ENCODE data around the gene KCNH5. TPM values are rescaled to one million over a fixed set of nuclear protein-coding genes. Genes with fewer than 3 reads are reported as not detected.

The KCNH5 gene
- total RNA-seq, 1 donor from 2014 or later: 2.8 TPM

DNA sequence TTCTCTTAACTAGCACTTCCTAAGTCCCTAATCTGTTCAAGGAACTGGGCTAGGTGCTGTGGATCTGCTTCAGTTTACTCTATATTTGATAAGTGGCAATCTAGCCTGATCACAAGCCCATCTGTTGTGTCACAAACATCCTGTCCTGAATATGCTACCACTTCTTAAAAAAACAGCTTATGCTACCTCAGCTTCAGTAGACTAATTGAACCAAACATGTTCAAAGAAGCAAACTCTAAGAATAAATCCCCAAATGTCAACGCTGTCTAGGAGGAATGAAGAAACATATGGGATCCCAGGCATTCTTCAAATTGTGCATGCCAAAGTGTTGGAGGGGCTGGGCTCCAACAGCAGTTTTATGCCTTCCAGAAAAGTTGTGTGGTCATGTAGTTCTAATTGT lies 10.4 kb upstream of the KCNH5 start:
- Mint-ChIP-seq H3K27me3 (peaks cover 3% of the 10 kb centered on the region), H3K27ac (no peak overlapping the region), H3K4me1 (ENCODE audit: unreplicated experiment) (no peaks in the 10 kb centered on the region), H3K9me3 (no peaks in the 10 kb centered on the region), H3K4me3 (no peak overlapping the region), H3K36me3 (no peaks in the 10 kb centered on the region)
- DNase-seq (ENCODE audit: extremely low spot score, unreplicated experiment): no peak
- no peak for TF ChIP-seq CTCF (conservative IDR thresholded peaks at IDR 0.05)

DNA sequence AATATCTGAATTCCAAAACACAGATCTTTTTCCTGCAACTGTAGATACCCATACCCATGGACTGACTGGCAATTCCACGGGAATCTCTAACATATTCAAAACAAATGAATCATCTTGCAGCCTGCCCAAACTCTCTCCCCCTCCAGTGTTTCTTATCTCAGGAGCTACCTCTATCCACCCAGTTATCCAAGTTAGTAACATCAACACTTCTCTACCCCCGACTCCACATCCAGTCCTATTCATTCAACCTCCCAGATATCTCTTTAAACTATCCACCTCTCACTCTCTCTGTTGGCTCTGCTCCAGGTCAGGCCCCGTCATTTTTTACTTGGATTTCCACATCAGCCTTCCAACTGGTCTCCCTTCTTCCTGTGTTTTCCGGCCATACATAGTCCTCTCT lies 6.7 kb upstream of the KCNH5 start:
- no peaks in the 10 kb centered on the region for H3K9me3 Mint-ChIP-seq
- peaks cover 38% of the 10 kb centered on the region for H3K27me3 Mint-ChIP-seq
- no peaks in the 10 kb centered on the region for H3K36me3 Mint-ChIP-seq
- H3K4me1 Mint-ChIP-seq (ENCODE audit: unreplicated experiment): no peaks in the 10 kb centered on the region
- no peak overlapping the region for H3K4me3 Mint-ChIP-seq
- no peak for DNase-seq (ENCODE audit: extremely low spot score, unreplicated experiment)
- H3K27ac Mint-ChIP-seq: no peak overlapping the region
- TF ChIP-seq CTCF (conservative IDR thresholded peaks at IDR 0.05): no peak

DNA sequence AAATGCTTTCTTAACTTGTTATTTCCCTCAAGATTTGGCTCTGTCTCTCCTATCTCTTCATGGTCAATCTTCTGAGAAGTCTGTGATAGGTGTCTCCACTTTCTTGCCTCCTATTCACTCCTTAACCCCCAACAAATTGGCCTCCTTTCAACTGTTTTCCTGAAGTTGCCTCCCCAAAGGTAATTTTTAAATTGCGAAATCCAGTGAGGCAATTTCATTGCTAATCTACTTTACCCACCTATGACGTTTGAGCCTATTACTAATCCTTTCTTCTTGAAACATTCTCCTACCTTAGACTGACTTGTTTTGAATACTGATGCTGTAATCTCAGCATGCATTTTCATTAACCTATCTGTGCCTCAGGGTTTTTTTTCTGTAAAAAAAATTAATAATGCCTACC lies 6.0 kb upstream of the KCNH5 start:
- Mint-ChIP-seq H3K9me3 (no peaks in the 10 kb centered on the region), H3K36me3 (no peaks in the 10 kb centered on the region), H3K4me3 (no peak overlapping the region), H3K4me1 (ENCODE audit: unreplicated experiment) (no peaks in the 10 kb centered on the region), H3K27ac (no peak overlapping the region), H3K27me3 (peaks cover 45% of the 10 kb centered on the region)
- DNase-seq (ENCODE audit: extremely low spot score, unreplicated experiment): no peak
- TF ChIP-seq CTCF (conservative IDR thresholded peaks at IDR 0.05): no peak

GRCh38 chr14:63050694-63051093 lies 5.4 kb upstream of the KCNH5 start:
- Mint-ChIP-seq H3K4me1 (ENCODE audit: unreplicated experiment) (no peaks in the 10 kb centered on the region), H3K27me3 (peaks cover 49% of the 10 kb centered on the region), H3K4me3 (no peak overlapping the region), H3K36me3 (no peaks in the 10 kb centered on the region), H3K9me3 (no peaks in the 10 kb centered on the region), H3K27ac (no peak overlapping the region)
- TF ChIP-seq CTCF (conservative IDR thresholded peaks at IDR 0.05): no peak
- no peak for DNase-seq (ENCODE audit: extremely low spot score, unreplicated experiment)

DNA sequence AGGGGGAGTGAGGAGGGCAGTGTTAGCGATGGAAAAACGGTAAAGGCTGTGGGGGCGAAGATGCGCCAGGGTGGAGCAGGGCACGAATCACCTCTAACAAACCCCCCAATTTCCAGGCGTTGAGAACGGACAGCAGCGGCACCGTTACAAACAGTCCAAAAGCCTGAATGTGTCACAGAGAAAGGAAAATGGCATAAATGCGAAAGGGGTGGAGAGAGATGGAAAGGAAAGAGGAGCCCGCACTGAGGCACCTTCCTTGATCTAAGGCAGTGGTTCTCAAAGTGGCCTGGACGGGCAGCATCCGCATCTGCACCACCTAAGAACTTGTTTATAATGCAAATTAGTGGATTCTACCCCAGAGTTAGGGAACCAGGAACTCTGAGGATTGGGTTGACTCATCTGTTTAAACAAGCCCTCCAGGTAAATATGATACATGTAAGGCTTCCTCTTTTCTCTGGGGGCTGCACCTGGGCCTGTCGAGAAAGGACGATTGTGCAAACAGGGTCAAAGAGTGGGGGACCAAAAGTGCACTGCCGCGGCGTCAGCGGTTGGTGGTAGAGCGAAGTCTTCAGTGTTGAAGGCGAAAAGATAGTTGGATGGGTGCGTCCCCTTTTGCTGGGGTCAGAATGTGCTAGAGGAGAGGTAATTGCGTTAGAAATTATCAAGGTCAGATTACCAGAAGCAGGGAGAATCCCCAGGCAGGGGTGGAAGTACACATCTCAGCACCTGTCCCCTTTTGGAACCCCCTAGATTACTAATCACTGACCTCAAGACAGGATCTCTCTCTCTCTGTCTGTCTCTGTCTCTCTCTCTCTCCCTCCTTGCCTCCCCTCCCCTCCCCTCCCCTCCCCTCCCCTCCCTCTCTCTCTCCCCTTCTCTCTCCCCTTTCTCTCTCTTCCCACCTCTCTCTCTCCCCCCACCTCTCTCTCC lies 1.3 kb upstream of the KCNH5 start:
- peaks cover 85% of the 10 kb centered on the region for H3K27me3 Mint-ChIP-seq

More for the DNA sequence above, 1.3 kb upstream of the KCNH5 start:
- DNase-seq (ENCODE audit: extremely low spot score, unreplicated experiment): no peak
- Mint-ChIP-seq H3K4me1 (ENCODE audit: unreplicated experiment) (no peaks in the 10 kb centered on the region), H3K4me3 (peak overlapping the region; percentile 83), H3K27ac (no peak overlapping the region), H3K9me3 (no peaks in the 10 kb centered on the region), H3K36me3 (no peaks in the 10 kb centered on the region)
- TF ChIP-seq CTCF (conservative IDR thresholded peaks at IDR 0.05): no peak

All from type B pancreatic cell (in vitro differentiated cells).